Heart left ventricle (tissue), 13 donors: ENCODE data around the gene FOSL2.

Source experiments
- CTCF ChIP-seq, 12 donors: fragments of 200-600 bp; sonication (generic) in 4 of 12; IDR thresholded peaks; one replicate each; pipeline versions ENCODE4 v1.5.0 to v1.8.0; 2018 to 2022; ENCODE audit warnings: antibody characterized with exemption in 12 of 12, mild to moderate bottlenecking in 5 of 12
- POLR2A ChIP-seq, 2 donors: fragments of 450-650 bp; IDR thresholded peaks; one replicate each; pipeline ENCODE4 v1.6.1; 2017; ENCODE audit warnings: antibody characterized with exemption in 2 of 2, mild to moderate bottlenecking in 2 of 2, moderate library complexity in 2 of 2
- donor health status: ischemic (EF 13 %, LVEDD 7.1; RV severe dilation, severe dysfunction).
- donor health status: DM: no; HTN: yes; CAD: no.
- donor health status: DM: no; HTN: no; CAD: no.
- donor health status: ischemic (EF 25% LVEDD 6.9; RV normal size, moderate dysfunction).
- donor health status: ischemic (EF 25% LVEDD 5.7; RV mildly dilated, moderate dysfunction).
- donor health status: ischemic (EF 35%, LVEDD 5.7; RV mildly dilated, moderate dysfunction).
- donor health status: nonischemic (EF 11% LVEDD 7.7; RV severe dilation, severe dysfunction).
- donor health status: DM: yes; HTN: yes; CAD: no.
- donor health status: PGD.
- donor health status: ischemic (EF 29% LVEDD 5.4; RV normal size, mild dysfunction).
- donor health status: nonischemic (EF 23%, LVEDD 6.1; RV moderate dilation, normal function).

GRCh38 chr2:28414583-28414982, 21.9 kb downstream of the FOSL2 start:
- TF ChIP-seq POLR2A (IDR thresholded peaks at IDR 0.05) (no peak), CTCF (IDR thresholded peaks at IDR 0.05) (no peak)
